A549 (cell line): Measurements from ENCODE around the gene NSD2. TPM values are rescaled to one million over a fixed set of nuclear protein-coding genes. Genes with fewer than 3 reads are reported as not detected.

Experiments used
- ATAC-seq, 2 experiments: fragments of 200-7000 bp in 1 of 2; fragments of >200 bp in 1 of 2; cut with Nextera tagmentation in 1 of 2; cut with Tn5 transposase in 1 of 2; 3 replicates each; pipeline versions ENCODE4 v1.8.0 to v1.9.1; 2018 to 2020; ENCODE audit warnings: mild to moderate bottlenecking in 1 of 2, moderate library complexity in 1 of 2
- CTCF ChIA-PET: fragments of 300-600 bp; sonication (Branson Sonifier 250); formaldehyde crosslinking; extraction: SDS; loops from one replicate; lab custom pipeline; 2021; ENCODE audit warnings: antibody characterized with exemption, inconsistent platforms; lab: Yijun Ruan, JAX
- POLR2A ChIA-PET: fragments of 350-600 bp; formaldehyde crosslinking; extraction: SDS; loops from one replicate; lab custom pipeline; 2021; ENCODE audit warnings: antibody characterized with exemption, inconsistent platforms; lab: Yijun Ruan, JAX
- DNase-seq, 2 experiments: peaks; one replicate each; pipeline versions ENCODE4 v3.0.0 to v3.0.0-alpha.2; 2011 to 2016; ENCODE audit warnings: low read depth in 1 of 2, low spot score in 1 of 2
- FAIRE-seq: peaks from 2 replicates; lab custom pipeline; 2011; peaks lifted over from hg19 to GRCh38; lab: Jason Lieb, UNC
- H3K27ac ChIP-seq, 2 experiments: fragments of >200 bp; sonication (Bioruptor Twin); formaldehyde crosslinking; 3 replicates each; pipeline ENCODE4 v1.5.1; 2016 to 2017
- H3K4me1 ChIP-seq: fragments of >200 bp; sonication (Bioruptor Twin); formaldehyde crosslinking; 3 replicates; pipeline ENCODE4 v1.6.1; 2016
- H3K4me2 ChIP-seq: fragments of >200 bp; sonication (Bioruptor Twin); formaldehyde crosslinking; 3 replicates; pipeline ENCODE4 v1.6.1; 2016
- H3K4me3 ChIP-seq: fragments of >200 bp; sonication (Bioruptor Twin); formaldehyde crosslinking; 3 replicates; pipeline ENCODE4 v1.5.1; 2016
- H3K9me3 ChIP-seq: fragments of >200 bp; sonication (Bioruptor Twin); formaldehyde crosslinking; 3 replicates; pipeline ENCODE4 v1.6.1; 2016
- CBX2 ChIP-seq: fragments of 200-600 bp; sonication (generic); IDR thresholded peaks from 2 replicates; pipeline ENCODE4 v1.6.1; 2016; ENCODE audit warnings: low read depth, mild to moderate bottlenecking, borderline replicate concordance
- EHF ChIP-seq: fragments of 250-450 bp; sonication (Bioruptor Pico); IDR thresholded peaks from 2 replicates; pipeline ENCODE4 v1.5.0; 2020; ENCODE audit warnings: mild to moderate bottlenecking
- EP300 ChIP-seq, 2 experiments: fragments of >200 bp; sonication (Bioruptor Twin); formaldehyde crosslinking; IDR thresholded peaks; 2 replicates in 1 of 2; 3 replicates in 1 of 2; pipeline ENCODE4 v1.6.1; 2016 to 2017
- ESRRA ChIP-seq: fragments of 150-350 bp; IDR thresholded peaks from 2 replicates; pipeline ENCODE4 v1.6.1; 2014; ENCODE audit warnings: mild to moderate bottlenecking, low read length, borderline replicate concordance
- FOSB ChIP-seq: fragments of 250-450 bp; sonication (Bioruptor Pico); IDR thresholded peaks from 2 replicates; pipeline ENCODE4 v1.5.0; 2020; ENCODE audit warnings: mild to moderate bottlenecking, moderate library complexity
- FOSL2 ChIP-seq, 2 experiments: fragments of 450-650 bp in 1 of 2; fragments of >200 bp in 1 of 2; sonication (Bioruptor Twin) in 1 of 2; formaldehyde crosslinking; IDR thresholded peaks; 2 replicates each; pipeline versions ENCODE4 v1.5.0 to v1.6.1; 2016 to 2020; ENCODE audit warnings: mild to moderate bottlenecking in 1 of 2, moderate library complexity in 1 of 2
- HEYL ChIP-seq: fragments of 250-450 bp; sonication (Bioruptor Pico); IDR thresholded peaks from 2 replicates; pipeline ENCODE4 v1.8.0; 2021; ENCODE audit warnings: mild to moderate bottlenecking, moderate library complexity
- MAZ ChIP-seq: fragments of 150-350 bp; IDR thresholded peaks from 2 replicates; pipeline ENCODE4 v1.6.1; 2014; ENCODE audit warnings: antibody characterized with exemption, low read depth, low read length, borderline replicate concordance
- NR3C1 ChIP-seq: fragments of >200 bp; sonication (Bioruptor Twin); formaldehyde crosslinking; IDR thresholded peaks from 3 replicates; pipeline ENCODE4 v1.6.1; 2017
- POLR2AphosphoS2 ChIP-seq: conservative IDR thresholded peaks from 2 replicates; pipeline ENCODE4 v1.6.1; 2012; ENCODE audit warnings: low read length, improper control_type of control experiment, inconsistent platforms
- RAD21 ChIP-seq, 2 experiments: fragments of >200 bp in 1 of 2; sonication (Bioruptor Twin) in 1 of 2; formaldehyde crosslinking in 1 of 2; IDR thresholded peaks in 1 of 2; conservative IDR thresholded peaks in 1 of 2; 2 replicates in 1 of 2; 3 replicates in 1 of 2; pipeline ENCODE4 v1.6.1; 2012 to 2018; ENCODE audit warnings: inconsistent platforms in 1 of 2
- RARB ChIP-seq: fragments of 250-450 bp; sonication (Bioruptor Pico); IDR thresholded peaks from 2 replicates; pipeline ENCODE4 v1.8.0; 2021; ENCODE audit warnings: mild to moderate bottlenecking, moderate library complexity
- RFX5 ChIP-seq: fragments of 450-650 bp; IDR thresholded peaks from 2 replicates; pipeline ENCODE4 v1.7.1; 2014; ENCODE audit warnings: antibody characterized with exemption, mild to moderate bottlenecking, moderate library complexity
- SMC3 ChIP-seq: fragments of >200 bp; sonication (Bioruptor Twin); formaldehyde crosslinking; IDR thresholded peaks from 3 replicates; pipeline ENCODE4 v1.6.1; 2018; ENCODE audit warnings: inconsistent platforms
- TFCP2L1 ChIP-seq: fragments of 250-450 bp; sonication (Bioruptor Pico); IDR thresholded peaks from 2 replicates; pipeline ENCODE4 v1.5.0; 2021; ENCODE audit warnings: mild to moderate bottlenecking
- ZC3H11A ChIP-seq: fragments of 450-650 bp; IDR thresholded peaks from 2 replicates; pipeline ENCODE4 v1.6.1; 2014; ENCODE audit warnings: antibody characterized with exemption, mild to moderate bottlenecking
- ZFP36 ChIP-seq: fragments of 450-650 bp; IDR thresholded peaks from 2 replicates; pipeline ENCODE4 v1.6.1; 2014; ENCODE audit warnings: borderline replicate concordance; ENCODE audit not compliant: partially characterized antibody
- WGBS: methylation state at CpG from one replicate; pipeline ENCODE4 v1.1.6; 2017; ENCODE audit errors: missing lambda C conversion rate; 5-methylcytosine and 5-hydroxymethylcytosine counted together
- polyA plus RNA-seq, 4 experiments: library from polyadenylated mRNA; depleted of rRNA in 3 of 4; stranded (reverse); fragments of >200 nt; fragmentation: RNase III in 1 of 4; extraction: RNeasy Plus Mini Kit Qiagen cat#74134 plus additional on column Dnase treatment in 1 of 4; gene quantifications; 2 replicates in 3 of 4; 3 replicates in 1 of 4; pipeline ENCODE4 v1.2.3, GENCODE V29; 2011 to 2017
- TF ChIP-seq, protein P1 (sequence below): fragments of >200 bp; sonication (Bioruptor Twin); formaldehyde crosslinking; IDR thresholded peaks from 3 replicates; pipeline ENCODE4 v1.5.1; 2016
- TF ChIP-seq, protein P2 (sequence below): fragments of 450-650 bp; IDR thresholded peaks from 2 replicates; pipeline ENCODE4 v1.6.1; 2014; ENCODE audit warnings: antibody characterized with exemption
- TF ChIP-seq, protein P3 (sequence below): IDR thresholded peaks from 2 replicates; pipeline ENCODE4 v1.6.1; 2012
- TF ChIP-seq, protein P4 (sequence below): fragments of 150-350 bp; IDR thresholded peaks from 2 replicates; pipeline ENCODE4 v1.6.1; 2014; ENCODE audit warnings: low read depth, mild to moderate bottlenecking, low read length

Gene NSD2
- polyA plus RNA-seq, 2 of the 4 experiments (the other 2 are of a cell fraction), result 43.8 to 49.3 TPM

DNA sequence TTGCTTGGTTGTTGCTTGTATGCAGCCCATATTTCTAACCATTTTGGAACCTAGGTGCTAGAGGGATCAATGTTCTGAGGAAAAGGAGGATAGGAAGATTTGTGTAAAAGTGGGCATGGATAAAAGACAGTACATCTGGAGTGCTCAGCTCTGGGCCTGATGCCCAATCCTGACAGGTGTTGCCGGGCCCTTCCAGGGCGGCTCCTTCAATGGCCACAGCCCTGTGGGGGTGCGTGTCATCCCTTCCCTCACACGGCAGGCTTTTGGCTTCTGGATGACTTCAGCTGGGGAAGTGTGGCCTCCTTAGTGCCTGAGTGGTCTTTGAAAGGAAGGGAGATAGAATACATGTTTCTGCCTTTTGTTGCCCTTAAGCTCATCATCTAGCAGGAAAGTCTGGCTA, 90.4 kb downstream of the NSD2 start:
- Histone ChIP-seq H3K4me3 (no peak overlapping the region), H3K4me2 (no peak overlapping the region), H3K9me3 (no peaks in the 10 kb centered on the region), H3K4me1 (no peaks in the 10 kb centered on the region), H3K27ac (no peak overlapping the region)
- ChIA-PET POLR2A (no interaction called here), CTCF (no interaction called here)
- no peak for DNase-seq
- no peak for FAIRE-seq
- ATAC-seq, result no peak
- TF ChIP-seq TFCP2L1 (CRISPR knock-in tag) (no peak), POLR2AphosphoS2 (no peak), RFX5 (no peak), ZFP36 (no peak), SMC3 (no peak), MAZ (no peak)
- TF ChIP-seq, protein P1, sequence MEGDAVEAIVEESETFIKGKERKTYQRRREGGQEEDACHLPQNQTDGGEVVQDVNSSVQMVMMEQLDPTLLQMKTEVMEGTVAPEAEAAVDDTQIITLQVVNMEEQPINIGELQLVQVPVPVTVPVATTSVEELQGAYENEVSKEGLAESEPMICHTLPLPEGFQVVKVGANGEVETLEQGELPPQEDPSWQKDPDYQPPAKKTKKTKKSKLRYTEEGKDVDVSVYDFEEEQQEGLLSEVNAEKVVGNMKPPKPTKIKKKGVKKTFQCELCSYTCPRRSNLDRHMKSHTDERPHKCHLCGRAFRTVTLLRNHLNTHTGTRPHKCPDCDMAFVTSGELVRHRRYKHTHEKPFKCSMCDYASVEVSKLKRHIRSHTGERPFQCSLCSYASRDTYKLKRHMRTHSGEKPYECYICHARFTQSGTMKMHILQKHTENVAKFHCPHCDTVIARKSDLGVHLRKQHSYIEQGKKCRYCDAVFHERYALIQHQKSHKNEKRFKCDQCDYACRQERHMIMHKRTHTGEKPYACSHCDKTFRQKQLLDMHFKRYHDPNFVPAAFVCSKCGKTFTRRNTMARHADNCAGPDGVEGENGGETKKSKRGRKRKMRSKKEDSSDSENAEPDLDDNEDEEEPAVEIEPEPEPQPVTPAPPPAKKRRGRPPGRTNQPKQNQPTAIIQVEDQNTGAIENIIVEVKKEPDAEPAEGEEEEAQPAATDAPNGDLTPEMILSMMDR, result no peak
- TF ChIP-seq, protein P2, sequence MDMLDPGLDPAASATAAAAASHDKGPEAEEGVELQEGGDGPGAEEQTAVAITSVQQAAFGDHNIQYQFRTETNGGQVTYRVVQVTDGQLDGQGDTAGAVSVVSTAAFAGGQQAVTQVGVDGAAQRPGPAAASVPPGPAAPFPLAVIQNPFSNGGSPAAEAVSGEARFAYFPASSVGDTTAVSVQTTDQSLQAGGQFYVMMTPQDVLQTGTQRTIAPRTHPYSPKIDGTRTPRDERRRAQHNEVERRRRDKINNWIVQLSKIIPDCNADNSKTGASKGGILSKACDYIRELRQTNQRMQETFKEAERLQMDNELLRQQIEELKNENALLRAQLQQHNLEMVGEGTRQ, result no peak
- 90% methylated on average over 4 of the region's 4 CpGs for WGBS

DNA sequence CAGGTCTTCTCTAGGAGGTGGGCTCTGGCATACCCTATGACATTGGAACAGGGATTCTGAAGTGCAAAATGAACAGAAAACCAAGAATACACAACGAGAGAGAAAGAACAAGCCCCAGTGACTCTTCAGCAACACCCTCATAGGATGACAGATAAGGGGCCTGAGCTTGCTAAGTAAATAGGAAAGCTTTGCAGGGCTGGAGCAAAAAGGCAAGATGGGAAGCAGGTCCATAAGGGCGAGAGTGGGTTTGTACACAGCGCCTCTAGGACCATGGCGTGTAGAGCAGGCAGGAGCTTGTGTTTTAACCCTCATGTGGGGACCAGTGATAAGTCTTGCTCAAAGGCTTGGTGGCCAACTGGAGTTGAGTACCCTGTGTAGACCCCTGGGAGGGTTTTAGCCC, 91.8 kb downstream of the NSD2 start:
- DNase-seq (no peak), FAIRE-seq (no peak), ATAC-seq (no peak)
- no peak overlapping the region for H3K4me3 ChIP-seq
- H3K27ac ChIP-seq, result no peak overlapping the region
- ChIA-PET POLR2A (no interaction called here), CTCF (interaction anchor here (0.5 kb wide), 1 partner anchor 66 kb away, joined by 6 read pairs; no protein-coding TSS in a partner anchor)
- H3K4me1 ChIP-seq, result no peaks in the 10 kb centered on the region
- TF ChIP-seq HEYL (CRISPR knock-in tag), result no peak
- no peak for TF ChIP-seq CBX2
- TF ChIP-seq ZC3H11A, result no peak
- TF ChIP-seq, protein P3, sequence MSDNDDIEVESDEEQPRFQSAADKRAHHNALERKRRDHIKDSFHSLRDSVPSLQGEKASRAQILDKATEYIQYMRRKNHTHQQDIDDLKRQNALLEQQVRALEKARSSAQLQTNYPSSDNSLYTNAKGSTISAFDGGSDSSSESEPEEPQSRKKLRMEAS, result no peak
- TF ChIP-seq RARB (CRISPR knock-in tag), result no peak
- TF ChIP-seq ESRRA, result no peak
- TF ChIP-seq FOSL2 (IDR thresholded peaks at IDR 0.05), result no peak
- no peak for TF ChIP-seq FOSL2 (CRISPR knock-in tag; IDR thresholded peaks at IDR 0.05)
- TF ChIP-seq FOSB (CRISPR knock-in tag), result no peak
- no peak for TF ChIP-seq RAD21 (conservative IDR thresholded peaks at IDR 0.05 in 1 of 2, IDR thresholded peaks at IDR 0.05 in 1 of 2)
- no peak for TF ChIP-seq EP300 (IDR thresholded peaks at IDR 0.05)
- TF ChIP-seq EHF (CRISPR knock-in tag), result no peak
- TF ChIP-seq, protein P4, sequence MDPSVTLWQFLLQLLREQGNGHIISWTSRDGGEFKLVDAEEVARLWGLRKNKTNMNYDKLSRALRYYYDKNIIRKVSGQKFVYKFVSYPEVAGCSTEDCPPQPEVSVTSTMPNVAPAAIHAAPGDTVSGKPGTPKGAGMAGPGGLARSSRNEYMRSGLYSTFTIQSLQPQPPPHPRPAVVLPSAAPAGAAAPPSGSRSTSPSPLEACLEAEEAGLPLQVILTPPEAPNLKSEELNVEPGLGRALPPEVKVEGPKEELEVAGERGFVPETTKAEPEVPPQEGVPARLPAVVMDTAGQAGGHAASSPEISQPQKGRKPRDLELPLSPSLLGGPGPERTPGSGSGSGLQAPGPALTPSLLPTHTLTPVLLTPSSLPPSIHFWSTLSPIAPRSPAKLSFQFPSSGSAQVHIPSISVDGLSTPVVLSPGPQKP, result no peak
- WGBS, result 95% methylated on average over 4 of the region's 4 CpGs
- H3K4me2 ChIP-seq, result no peak overlapping the region
- no peaks in the 10 kb centered on the region for H3K9me3 ChIP-seq

DNA sequence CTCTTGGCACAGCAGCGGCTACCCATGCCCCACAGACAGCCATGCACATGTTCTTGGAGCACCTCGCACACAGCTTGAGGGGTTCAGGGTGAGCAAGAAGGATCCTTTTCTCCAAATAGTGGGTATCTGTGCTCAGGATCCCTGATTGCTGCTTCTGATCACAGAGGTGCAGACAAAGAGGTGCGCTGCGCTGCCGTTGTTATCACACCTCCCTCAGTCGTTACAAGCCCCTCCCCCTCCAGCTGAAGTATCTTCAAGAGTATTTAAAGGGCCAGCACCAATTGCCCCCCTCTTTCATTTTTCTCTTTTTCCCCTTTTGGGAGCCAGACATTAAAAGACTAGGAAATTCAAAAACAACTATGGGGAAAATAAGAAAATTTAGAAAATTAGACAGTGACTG, 93.2 kb downstream of the NSD2 start:
- Histone ChIP-seq H3K9me3 (no peaks in the 10 kb centered on the region), H3K4me2 (no peak overlapping the region), H3K4me1 (no peaks in the 10 kb centered on the region), H3K4me3 (no peak overlapping the region), H3K27ac (no peak overlapping the region)
- ATAC-seq (no peak), FAIRE-seq (no peak), DNase-seq (no peak)
- ChIA-PET POLR2A (no interaction called here), CTCF (no interaction called here)
- WGBS, result 74% methylated on average over 6 of the region's 6 CpGs
- no peak for TF ChIP-seq NR3C1
- no peak for TF ChIP-seq EP300 (IDR thresholded peaks at IDR 0.05)
- TF ChIP-seq, protein P2, result no peak
